ENCODE measurements around the gene LNPK.
A peak's percentile ranks its signal among the peaks of the same experiment; 100 is the strongest.

The LNPK gene, protein sequence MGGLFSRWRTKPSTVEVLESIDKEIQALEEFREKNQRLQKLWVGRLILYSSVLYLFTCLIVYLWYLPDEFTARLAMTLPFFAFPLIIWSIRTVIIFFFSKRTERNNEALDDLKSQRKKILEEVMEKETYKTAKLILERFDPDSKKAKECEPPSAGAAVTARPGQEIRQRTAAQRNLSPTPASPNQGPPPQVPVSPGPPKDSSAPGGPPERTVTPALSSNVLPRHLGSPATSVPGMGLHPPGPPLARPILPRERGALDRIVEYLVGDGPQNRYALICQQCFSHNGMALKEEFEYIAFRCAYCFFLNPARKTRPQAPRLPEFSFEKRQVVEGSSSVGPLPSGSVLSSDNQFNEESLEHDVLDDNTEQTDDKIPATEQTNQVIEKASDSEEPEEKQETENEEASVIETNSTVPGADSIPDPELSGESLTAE

DNA sequence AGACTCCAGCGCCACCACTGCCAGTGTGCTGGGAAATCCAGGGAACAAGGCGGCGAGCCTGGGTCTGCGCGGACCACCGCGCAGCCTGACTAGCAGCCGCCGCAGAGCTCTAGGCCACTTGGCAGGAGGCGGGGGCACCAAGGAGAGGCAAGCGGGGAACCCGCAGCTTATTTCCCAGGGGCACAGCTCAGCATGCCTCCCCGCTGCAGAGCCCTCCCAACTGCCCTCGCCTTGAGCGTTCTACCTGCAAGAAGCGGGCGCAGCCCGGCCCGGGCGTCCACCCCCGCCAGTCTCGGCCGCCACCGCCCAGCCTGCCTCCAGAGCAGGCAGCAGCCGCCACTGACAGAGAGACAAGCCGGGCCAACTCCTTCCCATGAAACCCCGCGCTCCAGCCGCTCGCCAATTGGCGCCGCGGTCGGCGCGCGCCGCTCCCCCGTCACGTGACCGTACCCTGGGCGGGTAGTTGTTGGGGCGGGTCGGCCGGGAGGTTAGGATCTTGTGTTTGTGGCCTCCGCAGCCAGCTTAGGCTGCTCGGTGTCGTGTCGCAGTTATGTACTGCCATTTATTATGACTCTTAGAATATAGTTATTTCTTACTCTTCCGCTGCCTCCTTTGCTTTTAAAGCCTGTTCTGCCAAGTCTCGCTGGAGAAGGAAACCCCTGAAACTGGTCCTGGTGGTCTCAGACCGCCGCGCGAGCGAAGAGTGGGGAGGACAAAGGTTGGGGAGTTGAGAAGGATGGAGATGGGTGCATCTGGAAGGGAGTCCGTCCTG lies at the start of gene LNPK:
TSS of gene LNPK (minus strand) at position 352 of the 772 bp plus-strand sequence. CDS start 6,683 bp downstream, outside the sequence.
- Histone ChIP-seq H3K4me2 (ENCODE audit: low read depth, low read length) (peak within 1 kb of the TSS; percentile 99), H3K27ac (ENCODE audit: low read length) (peak within 1 kb of the TSS; percentile 42; the same call in 1 of the 2 replicates), H3K27me3 (replicated peaks; ENCODE audit: insufficient read depth, low read length) (no peaks in the 10 kb centered on the region), H3K79me2 (ENCODE audit: low read length) (peaks cover 47% of the 10 kb centered on the region), H3K36me3 (replicated peaks; ENCODE audit: insufficient read depth, low read length) (no peaks in the 10 kb centered on the region), H3F3A (ENCODE audit: insufficient read depth, low read length) (no peaks in the 10 kb centered on the region), H3K4me1 (ENCODE audit: low read length) (peaks cover 6% of the 10 kb centered on the region; the same call in 1 of the 2 replicates), H3K4me3 (ENCODE audit: low read length) (peak within 1 kb of the TSS; percentile 81), H4K20me1 (ENCODE audit: insufficient read depth, low read length) (no peaks in the 10 kb centered on the region), H2AFZ (ENCODE audit: low read length) (peak within 1 kb of the TSS; percentile 100), H3K9me3 (replicated peaks; ENCODE audit: insufficient read depth, low read length) (no peaks in the 10 kb centered on the region), H3K9ac (ENCODE audit: low read length) (peak within 1 kb of the TSS; percentile 70), H3K9me2 (replicated peaks; ENCODE audit: insufficient read depth, low read length) (no peaks in the 10 kb centered on the region)
- TF ChIP-seq EZH2 (optimal IDR thresholded peaks at IDR 0.05; ENCODE audit: low read depth, low read length) (no peak), EZH2phosphoT487 (IDR thresholded peaks at IDR 0.05; ENCODE audit: low read length) (no peak)
- TF ChIP-seq, protein P1, sequence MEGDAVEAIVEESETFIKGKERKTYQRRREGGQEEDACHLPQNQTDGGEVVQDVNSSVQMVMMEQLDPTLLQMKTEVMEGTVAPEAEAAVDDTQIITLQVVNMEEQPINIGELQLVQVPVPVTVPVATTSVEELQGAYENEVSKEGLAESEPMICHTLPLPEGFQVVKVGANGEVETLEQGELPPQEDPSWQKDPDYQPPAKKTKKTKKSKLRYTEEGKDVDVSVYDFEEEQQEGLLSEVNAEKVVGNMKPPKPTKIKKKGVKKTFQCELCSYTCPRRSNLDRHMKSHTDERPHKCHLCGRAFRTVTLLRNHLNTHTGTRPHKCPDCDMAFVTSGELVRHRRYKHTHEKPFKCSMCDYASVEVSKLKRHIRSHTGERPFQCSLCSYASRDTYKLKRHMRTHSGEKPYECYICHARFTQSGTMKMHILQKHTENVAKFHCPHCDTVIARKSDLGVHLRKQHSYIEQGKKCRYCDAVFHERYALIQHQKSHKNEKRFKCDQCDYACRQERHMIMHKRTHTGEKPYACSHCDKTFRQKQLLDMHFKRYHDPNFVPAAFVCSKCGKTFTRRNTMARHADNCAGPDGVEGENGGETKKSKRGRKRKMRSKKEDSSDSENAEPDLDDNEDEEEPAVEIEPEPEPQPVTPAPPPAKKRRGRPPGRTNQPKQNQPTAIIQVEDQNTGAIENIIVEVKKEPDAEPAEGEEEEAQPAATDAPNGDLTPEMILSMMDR (IDR thresholded peaks at IDR 0.05; ENCODE audit: low read length) = no peak
- peak; percentile 91 for DNase-seq

DNA sequence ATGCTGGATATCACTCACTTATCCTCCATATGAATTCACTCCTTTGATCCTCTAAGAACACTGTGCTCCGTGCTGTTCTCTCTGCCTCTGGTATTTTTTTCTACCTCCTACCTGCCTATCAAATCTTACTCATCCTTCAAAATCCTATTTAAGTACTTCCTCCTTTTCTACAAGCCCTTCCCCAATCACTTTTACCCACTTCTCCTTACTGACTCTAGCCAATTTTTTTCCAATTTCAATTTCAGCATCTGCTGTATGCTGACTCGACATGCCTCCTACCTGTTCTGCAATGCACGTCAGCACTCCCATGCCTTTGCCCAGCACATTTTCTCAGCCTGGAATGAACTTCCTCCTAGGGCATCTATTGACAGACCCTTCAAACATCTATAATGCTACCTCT lies 37.3 kb upstream of the LNPK start:
- no peaks in the 10 kb centered on the region for H3K4me1 ChIP-seq (ENCODE audit: low read length)
- no peaks in the 10 kb centered on the region for H3F3A ChIP-seq (ENCODE audit: insufficient read depth, low read length)
- H3K4me3 ChIP-seq (ENCODE audit: low read length) = no peak overlapping the region
- no peaks in the 10 kb centered on the region for H3K27me3 ChIP-seq (replicated peaks; ENCODE audit: insufficient read depth, low read length)
- no peaks in the 10 kb centered on the region for H3K36me3 ChIP-seq (replicated peaks; ENCODE audit: insufficient read depth, low read length)
- no peak for TF ChIP-seq EZH2phosphoT487 (IDR thresholded peaks at IDR 0.05; ENCODE audit: low read length)
- TF ChIP-seq EZH2 (optimal IDR thresholded peaks at IDR 0.05; ENCODE audit: low read depth, low read length) = no peak
- TF ChIP-seq, protein P1 (IDR thresholded peaks at IDR 0.05; ENCODE audit: low read length) = no peak
- H4K20me1 ChIP-seq (ENCODE audit: insufficient read depth, low read length) = no peaks in the 10 kb centered on the region
- H3K9me3 ChIP-seq (replicated peaks; ENCODE audit: insufficient read depth, low read length) = no peaks in the 10 kb centered on the region
- H3K4me2 ChIP-seq (ENCODE audit: low read depth, low read length) = no peak overlapping the region
- H3K9me2 ChIP-seq (replicated peaks; ENCODE audit: insufficient read depth, low read length) = no peaks in the 10 kb centered on the region
- H3K27ac ChIP-seq (ENCODE audit: low read length) = no peak overlapping the region
- no peak overlapping the region for H3K9ac ChIP-seq (ENCODE audit: low read length)
- no peaks in the 10 kb centered on the region for H3K79me2 ChIP-seq (ENCODE audit: low read length)
- no peak overlapping the region for H2AFZ ChIP-seq (ENCODE audit: low read length)
- DNase-seq = no peak

DNA sequence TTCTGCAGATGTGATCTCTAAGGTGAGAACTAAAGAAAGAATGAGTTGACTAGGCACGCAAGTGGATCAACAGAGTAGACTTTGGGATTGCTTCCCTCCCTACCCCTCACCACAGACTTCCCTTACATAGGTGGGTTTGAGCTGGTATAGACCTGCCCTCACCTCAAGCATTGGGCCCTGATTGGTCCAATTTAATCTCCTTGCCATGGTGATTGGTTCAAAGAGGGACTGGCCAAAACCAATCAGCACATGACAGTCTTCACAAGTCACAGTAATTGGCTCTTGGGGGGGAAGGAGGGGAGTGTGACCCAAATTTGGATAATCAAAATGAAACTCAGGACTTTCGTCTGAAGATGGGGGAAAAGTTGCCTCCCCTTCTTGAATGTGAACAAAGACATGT lies 36.6 kb upstream of the LNPK start:
- no peaks in the 10 kb centered on the region for H3K4me1 ChIP-seq (ENCODE audit: low read length)
- H3K9ac ChIP-seq (ENCODE audit: low read length) = no peak overlapping the region
- no peaks in the 10 kb centered on the region for H3F3A ChIP-seq (ENCODE audit: insufficient read depth, low read length)
- no peak overlapping the region for H3K4me3 ChIP-seq (ENCODE audit: low read length)
- H2AFZ ChIP-seq (ENCODE audit: low read length) = no peak overlapping the region
- no peaks in the 10 kb centered on the region for H3K27me3 ChIP-seq (replicated peaks; ENCODE audit: insufficient read depth, low read length)
- TF ChIP-seq, protein P1 (IDR thresholded peaks at IDR 0.05; ENCODE audit: low read length) = no peak
- TF ChIP-seq EZH2 (optimal IDR thresholded peaks at IDR 0.05; ENCODE audit: low read depth, low read length) (no peak), EZH2phosphoT487 (IDR thresholded peaks at IDR 0.05; ENCODE audit: low read length) (no peak)
- no peaks in the 10 kb centered on the region for H3K9me2 ChIP-seq (replicated peaks; ENCODE audit: insufficient read depth, low read length)
- H4K20me1 ChIP-seq (ENCODE audit: insufficient read depth, low read length) = no peaks in the 10 kb centered on the region
- no peak overlapping the region for H3K27ac ChIP-seq (ENCODE audit: low read length)
- no peaks in the 10 kb centered on the region for H3K79me2 ChIP-seq (ENCODE audit: low read length)
- H3K9me3 ChIP-seq (replicated peaks; ENCODE audit: insufficient read depth, low read length) = no peaks in the 10 kb centered on the region
- H3K36me3 ChIP-seq (replicated peaks; ENCODE audit: insufficient read depth, low read length) = no peaks in the 10 kb centered on the region
- no peak for DNase-seq
- H3K4me2 ChIP-seq (ENCODE audit: low read depth, low read length) = no peak overlapping the region
